HCT116 (cell line): ENCODE results near the gene CSRP1. TPM values are rescaled to one million over a fixed set of nuclear protein-coding genes. Genes with fewer than 3 reads are reported as not detected.

Experiments
- ATAC-seq: fragments of 200-7000 bp; cut with Tn5 transposase; 2 replicates; pipeline ENCODE4 v1.9.1; 2020; ENCODE audit warnings: mild to moderate bottlenecking, moderate library complexity
- BruUV-seq: library from RNA; stranded (reverse); fragments of 400-500 nt; replicated peaks from 2 replicates; lab custom pipeline; 2021; lab: Mats Ljungman, UMichigan
- CTCF ChIA-PET: fragments of 300-600 bp; sonication (Branson Sonifier 250); formaldehyde crosslinking; loops from one replicate; lab custom pipeline; 2021; ENCODE audit warnings: antibody characterized with exemption; lab: Charles Lee
- POLR2A ChIA-PET: fragments of 300-600, 350-600 bp; sonication (Branson Sonifier 250); formaldehyde crosslinking; loops from one replicate; lab custom pipeline; 2021; ENCODE audit warnings: antibody characterized with exemption; lab: Charles Lee
- RAD21 ChIA-PET, 2 experiments: fragments of 300-600 bp; sonication (Branson Sonifier 250); formaldehyde crosslinking; loops; one replicate each; lab custom pipeline; 2023; ENCODE audit warnings: low total read pairs in 2 of 2; ENCODE audit not compliant: uncharacterized antibody in 2 of 2, unreplicated experiment in 2 of 2, low non-redundant PET in 1 of 2; lab: Charles Lee
- DNase-seq: peaks from one replicate; pipeline ENCODE4 v3.0.0-alpha.2; 2010; ENCODE audit warnings: low read depth, low spot score
- H2AFZ ChIP-seq: fragments of 200-600 bp; shearing (Covaris generic), sonication (generic); 2 replicates; pipeline ENCODE4 v1.6.1; 2017; ENCODE audit warnings: low read depth, mixed run types, mixed read lengths, antibody characterized with exemption, low read length; ENCODE audit not compliant: poor library complexity, severe bottlenecking
- H3K27ac ChIP-seq: 2 replicates; pipeline ENCODE4 v1.5.1; 2012; ENCODE audit warnings: low read depth, low read length
- H3K27me3 ChIP-seq: fragments of 200-600 bp; sonication (generic); 2 replicates; pipeline ENCODE4 v1.6.1; 2016; ENCODE audit warnings: mixed run types, low read length, mixed read lengths; ENCODE audit not compliant: insufficient read depth
- H3K36me3 ChIP-seq, 2 experiments: fragments of 200-500 bp in 1 of 2; fragments of 200-600 bp in 1 of 2; sonication (Bioruptor generic) in 1 of 2; sonication (generic) in 1 of 2; 2 replicates each; pipeline versions ENCODE4 v1.5.1 to v1.6.1; 2014 to 2016; ENCODE audit warnings: low read length in 2 of 2, inconsistent platforms in 1 of 2, mixed read lengths in 1 of 2, mixed run types in 1 of 2; ENCODE audit not compliant: insufficient read depth in 2 of 2, control insufficient read depth in 1 of 2
- H3K4me1 ChIP-seq, 2 experiments: fragments of 200-600 bp in 1 of 2; sonication (generic) in 1 of 2; 2 replicates each; pipeline versions ENCODE4 v1.5.1 to v1.6.1; 2012 to 2017; ENCODE audit warnings: low read length in 2 of 2, inconsistent platforms in 1 of 2, mild to moderate bottlenecking in 1 of 2, mixed read lengths in 1 of 2, mixed run types in 1 of 2, moderate library complexity in 1 of 2; ENCODE audit not compliant: insufficient read depth in 2 of 2, control insufficient read depth in 1 of 2
- H3K4me2 ChIP-seq: fragments of 200-600 bp; sonication (generic); 2 replicates; pipeline ENCODE4 v1.6.1; 2017; ENCODE audit warnings: mixed run types, low read length, mixed read lengths
- H3K4me3 ChIP-seq, 2 experiments: fragments of 200-600 bp in 1 of 2; sonication (generic) in 1 of 2; replicated peaks in 1 of 2; 2 replicates each; pipeline ENCODE4 v1.5.1; 2011 to 2016; ENCODE audit warnings: low read length in 2 of 2, control low read depth in 1 of 2, low read depth in 1 of 2, mild to moderate bottlenecking in 1 of 2, mixed read lengths in 1 of 2, mixed run types in 1 of 2
- H3K79me2 ChIP-seq: fragments of 200-600 bp; sonication (generic); 2 replicates; pipeline ENCODE4 v1.6.1; 2017; ENCODE audit warnings: mild to moderate bottlenecking, mixed run types, low read length, moderate library complexity, mixed read lengths; ENCODE audit not compliant: insufficient read depth
- H3K9ac ChIP-seq: fragments of 200-600 bp; sonication (generic); 2 replicates; pipeline ENCODE4 v1.6.1; 2016; ENCODE audit warnings: low read length, mixed read lengths
- H3K9me2 ChIP-seq: fragments of 200-600 bp; sonication (generic), shearing (Covaris generic); 2 replicates; pipeline ENCODE4 v1.6.1; 2017; ENCODE audit warnings: mixed run types, mild to moderate bottlenecking, moderate library complexity; ENCODE audit not compliant: insufficient read depth
- H3K9me3 ChIP-seq, 2 experiments: fragments of 200-500 bp in 1 of 2; fragments of 200-600 bp in 1 of 2; sonication (Bioruptor generic) in 1 of 2; sonication (generic) in 1 of 2; 2 replicates each; pipeline ENCODE4 v1.6.1; 2014 to 2017; ENCODE audit warnings: low read length in 2 of 2, mixed read lengths in 2 of 2, inconsistent platforms in 1 of 2, low read depth in 1 of 2, mild to moderate bottlenecking in 1 of 2, mixed run types in 1 of 2, moderate library complexity in 1 of 2; ENCODE audit not compliant: control insufficient read depth in 1 of 2, insufficient read depth in 1 of 2
- H4K20me1 ChIP-seq: fragments of 200-600 bp; sonication (generic), shearing (Covaris generic); 2 replicates; pipeline ENCODE4 v1.6.1; 2017; ENCODE audit warnings: mixed run types, mild to moderate bottlenecking, moderate library complexity; ENCODE audit not compliant: insufficient read depth
- CEBPB ChIP-seq: IDR thresholded peaks from 2 replicates; pipeline ENCODE4 v1.6.1; 2012; ENCODE audit warnings: low read depth
- CTCF ChIP-seq, 3 experiments: fragments of 200-600 bp in 1 of 3; sonication (generic) in 1 of 3; IDR thresholded peaks in 2 of 3; conservative IDR thresholded peaks in 1 of 3; 2 replicates each; pipeline ENCODE4 v1.5.1; 2012 to 2017; ENCODE audit warnings: low read depth in 2 of 3, low read length in 2 of 3, antibody characterized with exemption in 1 of 3, borderline replicate concordance in 1 of 3, control low read depth in 1 of 3, mild to moderate bottlenecking in 1 of 3, mixed read lengths in 1 of 3, mixed run types in 1 of 3, moderate library complexity in 1 of 3; ENCODE audit not compliant: insufficient read depth in 1 of 3
- EGR1 ChIP-seq: IDR thresholded peaks from 2 replicates; pipeline ENCODE4 v1.6.1; 2012; ENCODE audit warnings: low read depth
- ELF1 ChIP-seq: IDR thresholded peaks from 2 replicates; pipeline ENCODE4 v1.6.1; 2012; ENCODE audit warnings: low read depth, borderline replicate concordance
- SRF ChIP-seq: IDR thresholded peaks from 2 replicates; pipeline ENCODE4 v1.6.1; 2012; ENCODE audit warnings: low read depth
- YY1 ChIP-seq: IDR thresholded peaks from 2 replicates; pipeline ENCODE4 v1.6.1; 2011; ENCODE audit warnings: low read length, low read depth, moderate library complexity, mild to moderate bottlenecking; ENCODE audit not compliant: insufficient replicate concordance; ENCODE audit errors: extremely low read depth
- ZNF274 ChIP-seq: fragments of 200-500 bp; sonication (Bioruptor generic); IDR thresholded peaks from 2 replicates; pipeline ENCODE4 v1.6.1; 2014; ENCODE audit warnings: mild to moderate bottlenecking, low read depth, low read length, inconsistent platforms
- intact Hi-C: fragments of 100-400 bp; cut with micrococcal nuclease; formaldehyde crosslinking; loops from 2 replicates; pipeline ENCODE4 v1.10.0; 2022
- total RNA-seq: library from RNA; stranded (reverse); gene quantifications from one replicate; pipeline ENCODE4 v1.2.1, GENCODE V29; 2021; ENCODE audit not compliant: unreplicated experiment
- TF ChIP-seq, protein P1 (sequence below): IDR thresholded peaks from 2 replicates; pipeline ENCODE4 v1.6.1; 2012; ENCODE audit warnings: low read depth

CSRP1 gene
- total RNA-seq, 1 experiment from 2014 or later, result 51.7 TPM

DNA sequence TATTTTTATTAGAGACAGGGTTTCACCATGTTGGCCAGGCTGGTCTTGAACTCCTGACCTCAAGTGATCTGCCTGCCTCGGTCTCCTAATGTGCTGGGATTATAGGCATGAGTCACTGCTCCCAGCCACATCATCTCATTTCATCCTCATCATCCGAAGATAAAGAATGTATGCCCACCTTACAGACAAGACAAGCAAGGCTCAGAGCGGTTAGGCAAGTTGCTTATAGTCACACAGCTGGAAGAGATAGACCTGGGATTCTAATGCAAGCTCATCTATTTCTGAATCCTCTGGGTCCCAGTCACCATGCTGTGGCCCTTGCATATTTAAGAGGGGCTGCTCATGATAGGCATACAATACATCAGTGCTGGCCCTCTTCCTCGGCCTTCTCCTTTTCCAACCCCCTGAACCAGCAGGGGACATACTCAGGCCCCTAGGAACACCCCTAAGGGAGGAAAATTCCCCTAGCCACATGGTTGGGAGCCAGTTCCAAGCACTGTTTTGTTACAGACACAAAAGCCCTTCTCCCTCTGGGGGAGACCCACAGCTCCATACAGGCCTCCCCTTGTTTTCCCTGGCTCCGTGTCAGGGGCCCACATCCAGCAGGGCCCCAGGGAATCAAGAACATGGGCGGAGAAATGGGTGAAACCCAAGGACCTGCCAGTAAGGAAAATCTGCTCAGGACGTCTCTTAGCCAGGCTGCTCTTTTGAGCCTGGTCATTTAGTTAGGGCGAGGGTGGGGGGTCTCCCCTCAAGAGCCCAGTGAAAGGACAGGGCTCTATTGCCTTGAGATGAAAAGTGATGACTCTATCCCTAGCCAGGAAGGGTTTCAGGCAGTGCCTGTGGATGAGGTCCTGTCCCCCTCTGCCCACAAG is 6.9 kb downstream of the CSRP1 start (continued):
- no peak for TF ChIP-seq CTCF (IDR thresholded peaks at IDR 0.05 in 2 of 3, conservative IDR thresholded peaks at IDR 0.05 in 1 of 3; ENCODE audit: borderline replicate concordance in 1 of 3, insufficient read depth in 1 of 3, low read depth in 2 of 3, low read length in 2 of 3)
- no peak for TF ChIP-seq SRF
- TF ChIP-seq, protein P1, sequence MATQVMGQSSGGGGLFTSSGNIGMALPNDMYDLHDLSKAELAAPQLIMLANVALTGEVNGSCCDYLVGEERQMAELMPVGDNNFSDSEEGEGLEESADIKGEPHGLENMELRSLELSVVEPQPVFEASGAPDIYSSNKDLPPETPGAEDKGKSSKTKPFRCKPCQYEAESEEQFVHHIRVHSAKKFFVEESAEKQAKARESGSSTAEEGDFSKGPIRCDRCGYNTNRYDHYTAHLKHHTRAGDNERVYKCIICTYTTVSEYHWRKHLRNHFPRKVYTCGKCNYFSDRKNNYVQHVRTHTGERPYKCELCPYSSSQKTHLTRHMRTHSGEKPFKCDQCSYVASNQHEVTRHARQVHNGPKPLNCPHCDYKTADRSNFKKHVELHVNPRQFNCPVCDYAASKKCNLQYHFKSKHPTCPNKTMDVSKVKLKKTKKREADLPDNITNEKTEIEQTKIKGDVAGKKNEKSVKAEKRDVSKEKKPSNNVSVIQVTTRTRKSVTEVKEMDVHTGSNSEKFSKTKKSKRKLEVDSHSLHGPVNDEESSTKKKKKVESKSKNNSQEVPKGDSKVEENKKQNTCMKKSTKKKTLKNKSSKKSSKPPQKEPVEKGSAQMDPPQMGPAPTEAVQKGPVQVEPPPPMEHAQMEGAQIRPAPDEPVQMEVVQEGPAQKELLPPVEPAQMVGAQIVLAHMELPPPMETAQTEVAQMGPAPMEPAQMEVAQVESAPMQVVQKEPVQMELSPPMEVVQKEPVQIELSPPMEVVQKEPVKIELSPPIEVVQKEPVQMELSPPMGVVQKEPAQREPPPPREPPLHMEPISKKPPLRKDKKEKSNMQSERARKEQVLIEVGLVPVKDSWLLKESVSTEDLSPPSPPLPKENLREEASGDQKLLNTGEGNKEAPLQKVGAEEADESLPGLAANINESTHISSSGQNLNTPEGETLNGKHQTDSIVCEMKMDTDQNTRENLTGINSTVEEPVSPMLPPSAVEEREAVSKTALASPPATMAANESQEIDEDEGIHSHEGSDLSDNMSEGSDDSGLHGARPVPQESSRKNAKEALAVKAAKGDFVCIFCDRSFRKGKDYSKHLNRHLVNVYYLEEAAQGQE, result no peak

GRCh38 chr1:201499191-201499590 is 7.7 kb downstream of the CSRP1 start:
- Histone ChIP-seq H3K9me3 (no peaks in the 10 kb centered on the region), H4K20me1 (no peaks in the 10 kb centered on the region), H3K27me3 (no peaks in the 10 kb centered on the region), H3K79me2 (0 out of 2 replicates have a peak, but pooled peaks cover 6% of the 10 kb centered on the region), H3K27ac (no peak overlapping the region), H2AFZ (no peak overlapping the region), H3K9ac (no peak overlapping the region), H3K4me2 (no peak overlapping the region), H3K9me2 (no peaks in the 10 kb centered on the region), H3K4me1 (no peaks in the 10 kb centered on the region; a peak in 1 of 4 replicates), H3K4me3 (no peak overlapping the region), H3K36me3 (peaks cover 0 to 6% of the 10 kb centered on the region in 2 experiments; a peak in 2 of 4 replicates)
- ATAC-seq, result no peak
- TF ChIP-seq YY1 (no peak), CEBPB (no peak), ELF1 (no peak), EGR1 (no peak), ZNF274 (no peak)
- DNase-seq, result no peak
- RAD21 ChIA-PET, result interaction anchor here in 1 of 2 experiments (0.6 kb wide), 1 partner anchor 64 kb away, joined by 3 read pairs; no protein-coding TSS in a partner anchor
- no TSS peak for BruUV-seq
- intact Hi-C loops, result no loop called here
- CTCF ChIA-PET, result interaction anchor here (4.5 kb wide), 1 partner anchor 13 kb away, joined by 23 read pairs; no protein-coding TSS in a partner anchor
- POLR2A ChIA-PET, result no interaction called here
